Adrenal gland (tissue), 12 donors: ENCODE results near the gene ACSL4. TPM values are rescaled to one million over a fixed set of nuclear protein-coding genes. Genes with fewer than 3 reads are reported as not detected.

Source experiments
- DNase-seq, 7 donors: peaks; one replicate each; pipeline ENCODE4 v3.0.0-alpha.2; 2019 to 2020
- H3K27ac ChIP-seq, 5 donors: fragments of 200-600 bp; sonication (generic) in 4 of 5; 1 replicate in 3 of 5; 2 replicates in 2 of 5; pipeline versions ENCODE4 v1.5.1 to v1.8.0; 2016 to 2020; ENCODE audit warnings: mild to moderate bottlenecking in 1 of 5
- H3K27me3 ChIP-seq: fragments of 200-600 bp; 2 replicates; pipeline ENCODE4 v1.8.0; 2021
- H3K36me3 ChIP-seq, 2 donors: fragments of 200-600 bp; replicated peaks in 1 of 2; 1 replicate in 1 of 2; 2 replicates in 1 of 2; pipeline versions ENCODE4 v1.5.1 to v1.8.0; 2018 to 2022
- H3K4me1 ChIP-seq, 2 donors: fragments of 200-600 bp; replicated peaks in 1 of 2; 1 replicate in 1 of 2; 2 replicates in 1 of 2; pipeline versions ENCODE4 v1.5.1 to v1.8.0; 2018 to 2021
- H3K4me3 ChIP-seq, 4 donors: fragments of 200-600 bp; sonication (generic) in 3 of 4; one replicate each; pipeline ENCODE4 v1.5.1; 2016 to 2018
- H3K9me3 ChIP-seq, 3 donors: fragments of 200-600 bp; sonication (generic) in 1 of 3; replicated peaks in 1 of 3; 1 replicate in 2 of 3; 2 replicates in 1 of 3; pipeline versions ENCODE4 v1.5.1 to v1.8.0; 2016 to 2021
- POLR2A ChIP-seq, 2 donors: fragments of 450-650 bp; IDR thresholded peaks; one replicate each; pipeline ENCODE4 v1.6.1; 2017; ENCODE audit warnings: antibody characterized with exemption in 2 of 2, mild to moderate bottlenecking in 2 of 2, moderate library complexity in 1 of 2
- WGBS, 4 donors: extraction: QIAGEN DNeasy Blood & Tissue Kit in 2 of 4; methylation state at CpG; one replicate each; pipeline versions ENCODE4 v1.1.5 to v1.1.7; 2013 to 2017; 5-methylcytosine and 5-hydroxymethylcytosine counted together
- intact Hi-C, 2 donors: fragments of 100-400 bp; cut with DNase I; formaldehyde crosslinking; loops; one replicate each; pipeline versions ENCODE4 v1.14.1 to v1.15.0; 2022 to 2023
- polyA plus RNA-seq, 3 donors: library from polyadenylated mRNA; stranded (reverse); fragments of 200-250 nt in 2 of 3; fragments of 350-450 nt in 1 of 3; fragmentation: Illumina TruSeq in 1 of 3; extraction: RNeasy Lipid Tissue Mini Kit (QIAGEN cat#74804) in 1 of 3; gene quantifications; one replicate each; pipeline ENCODE4 v1.2.3, GENCODE V29; 2013 to 2014
- total RNA-seq, 9 donors: library from RNA; depleted of rRNA in 4 of 9; stranded (reverse); fragments of >200 nt in 4 of 9; fragments of 120-200 nt in 1 of 9; fragmentation: NEBNext Ultra II Directional in 1 of 9; extraction: Animal tissue kit (Norgen Biotek cat#: 25700) in 1 of 9; gene quantifications; one replicate each; pipeline versions ENCODE4 v1.1.0 to v1.2.4, GENCODE V29; 2013 to 2023
- TF ChIP-seq, protein P1 (sequence below), 6 experiments: fragments of 450-650 bp in 4 of 6; fragments of 200-600 bp in 2 of 6; sonication (generic) in 1 of 6; IDR thresholded peaks; 1 replicate in 5 of 6; 2 replicates in 1 of 6; pipeline versions ENCODE4 v1.5.1 to v1.8.0; 2016 to 2021; ENCODE audit warnings: antibody characterized with exemption in 6 of 6, mild to moderate bottlenecking in 2 of 6, moderate library complexity in 1 of 6
- donor health status: healthy with polysubstance abuse.
- donor health status: Bipolar disorder and iron deficiency.
- donor health status: DM: yes; HTN: yes; CAD: no.
- donor health status: DM: no; HTN: no; CAD: no.
- donor health status: DM: no; HTN: no; CAD: no.
- donor health status: DM: yes; HTN: yes; CAD: no.

ACSL4 gene
- total and polyA plus RNA-seq, 12 donors, result 16.9 to 192 (median 114) TPM

- H3K27ac ChIP-seq, result no peak overlapping the region
- H3K4me3 ChIP-seq, result no peak overlapping the region
- no peaks in the 10 kb centered on the region for H3K9me3 ChIP-seq
- intact Hi-C loops, result no loop called here
- no peaks in the 10 kb centered on the region for H3K27me3 ChIP-seq
- TF ChIP-seq, protein P1, sequence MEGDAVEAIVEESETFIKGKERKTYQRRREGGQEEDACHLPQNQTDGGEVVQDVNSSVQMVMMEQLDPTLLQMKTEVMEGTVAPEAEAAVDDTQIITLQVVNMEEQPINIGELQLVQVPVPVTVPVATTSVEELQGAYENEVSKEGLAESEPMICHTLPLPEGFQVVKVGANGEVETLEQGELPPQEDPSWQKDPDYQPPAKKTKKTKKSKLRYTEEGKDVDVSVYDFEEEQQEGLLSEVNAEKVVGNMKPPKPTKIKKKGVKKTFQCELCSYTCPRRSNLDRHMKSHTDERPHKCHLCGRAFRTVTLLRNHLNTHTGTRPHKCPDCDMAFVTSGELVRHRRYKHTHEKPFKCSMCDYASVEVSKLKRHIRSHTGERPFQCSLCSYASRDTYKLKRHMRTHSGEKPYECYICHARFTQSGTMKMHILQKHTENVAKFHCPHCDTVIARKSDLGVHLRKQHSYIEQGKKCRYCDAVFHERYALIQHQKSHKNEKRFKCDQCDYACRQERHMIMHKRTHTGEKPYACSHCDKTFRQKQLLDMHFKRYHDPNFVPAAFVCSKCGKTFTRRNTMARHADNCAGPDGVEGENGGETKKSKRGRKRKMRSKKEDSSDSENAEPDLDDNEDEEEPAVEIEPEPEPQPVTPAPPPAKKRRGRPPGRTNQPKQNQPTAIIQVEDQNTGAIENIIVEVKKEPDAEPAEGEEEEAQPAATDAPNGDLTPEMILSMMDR (IDR thresholded peaks at IDR 0.05), result no peak
- no peak for TF ChIP-seq POLR2A (IDR thresholded peaks at IDR 0.05)
- H3K36me3 ChIP-seq, result no peaks in the 10 kb centered on the region
- DNase-seq, result no peak
- H3K4me1 ChIP-seq, result peaks cover 5 to 27% of the 10 kb centered on the region in 2 donors
Measured at GRCh38 chrX:109704563-109704962, 28.5 kb downstream of the ACSL4 start.

DNA sequence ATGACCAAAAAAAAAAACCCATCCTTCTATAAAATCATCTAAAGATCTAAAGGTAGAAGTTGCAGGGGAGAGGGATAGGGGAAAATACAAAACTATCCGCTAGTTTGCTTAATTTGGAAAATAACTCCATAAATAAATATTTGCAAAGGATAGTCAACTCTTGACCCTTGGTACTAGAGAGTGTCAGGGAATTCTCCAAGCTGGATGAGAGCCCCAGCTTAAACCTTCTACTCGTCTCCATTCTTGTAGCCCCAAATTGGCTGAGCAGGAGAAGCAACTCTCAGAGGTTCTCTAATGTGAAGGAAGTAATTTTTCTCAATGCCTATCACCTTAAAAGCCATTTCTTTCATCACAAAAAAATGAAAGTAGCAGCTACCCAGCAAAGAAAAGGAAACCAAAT is 35.2 kb downstream of the ACSL4 start:
- peaks cover 0 to 13% of the 10 kb centered on the region in 2 donors for H3K4me1 ChIP-seq
- 68 to 79% (median 73%) methylated on average over 2 of the region's 2 CpGs for WGBS, 4 donors
- H3K9me3 ChIP-seq, result no peaks in the 10 kb centered on the region
- H3K27me3 ChIP-seq, result no peaks in the 10 kb centered on the region
- H3K36me3 ChIP-seq, result no peaks in the 10 kb centered on the region
- H3K27ac ChIP-seq, result no peak overlapping the region
- TF ChIP-seq, protein P1 (IDR thresholded peaks at IDR 0.05), result no peak
- TF ChIP-seq POLR2A (IDR thresholded peaks at IDR 0.05), result no peak
- intact Hi-C loops, result no loop called here
- DNase-seq, result no peak
- H3K4me3 ChIP-seq, result no peak overlapping the region

DNA sequence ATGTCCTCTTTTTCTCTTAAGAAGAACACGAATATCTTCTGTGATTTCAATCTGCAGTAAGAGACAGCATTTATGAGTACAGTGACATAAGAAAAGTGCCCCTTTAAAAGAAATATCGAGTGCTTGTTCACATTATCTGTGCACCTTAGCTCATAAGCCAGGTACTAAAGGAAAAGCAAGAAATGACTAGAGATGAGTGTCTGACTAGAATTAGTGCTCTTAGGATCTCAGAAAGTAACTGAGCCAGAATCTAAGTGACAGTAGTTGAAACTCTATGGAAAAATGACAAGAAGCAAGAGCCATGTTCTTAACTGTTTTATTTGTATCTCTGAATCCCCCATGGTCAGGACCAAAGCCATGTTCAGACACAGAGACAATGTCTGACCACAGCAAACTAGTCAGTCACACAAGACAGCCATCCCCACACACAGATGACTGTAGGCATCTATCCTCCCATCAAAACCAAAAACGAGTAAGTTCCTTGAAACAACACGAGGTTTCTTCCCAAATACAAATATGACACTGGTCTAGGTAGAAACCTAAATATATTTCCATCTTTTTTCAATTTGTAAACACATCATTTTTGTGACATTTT is 36.8 kb downstream of the ACSL4 start:
- H3K9me3 ChIP-seq, result no peaks in the 10 kb centered on the region
- no peak for DNase-seq
- no peak overlapping the region for H3K27ac ChIP-seq
- no peaks in the 10 kb centered on the region for H3K36me3 ChIP-seq
- H3K4me1 ChIP-seq, result peaks cover 0 to 19% of the 10 kb centered on the region in 2 donors
- intact Hi-C loops, result no loop called here
- H3K27me3 ChIP-seq, result no peaks in the 10 kb centered on the region
- H3K4me3 ChIP-seq, result no peak overlapping the region
- 71 to 88% (median 80%) methylated on average over 4 of the region's 4 CpGs for WGBS, 4 donors
- TF ChIP-seq, protein P1 (IDR thresholded peaks at IDR 0.05), result no peak
- TF ChIP-seq POLR2A (IDR thresholded peaks at IDR 0.05), result no peak

- no peak overlapping the region for H3K4me3 ChIP-seq
- WGBS, 4 donors, result 73 to 97% (median 87%) methylated on average over 3 of the region's 3 CpGs
- peaks cover 0 to 25% of the 10 kb centered on the region in 2 donors for H3K4me1 ChIP-seq
- no peaks in the 10 kb centered on the region for H3K27me3 ChIP-seq
- H3K36me3 ChIP-seq, result no peaks in the 10 kb centered on the region
- DNase-seq, result no peak
- H3K27ac ChIP-seq, result no peak overlapping the region
- TF ChIP-seq, protein P1 (IDR thresholded peaks at IDR 0.05), result no peak
- no peak for TF ChIP-seq POLR2A (IDR thresholded peaks at IDR 0.05)
- intact Hi-C loops, result no loop called here
- no peaks in the 10 kb centered on the region for H3K9me3 ChIP-seq
Measured at GRCh38 chrX:109695637-109696036, 37.4 kb downstream of the ACSL4 start.
